Measurements from ENCODE around the gene VARS1.

VARS1 gene

GRCh38 chr6:31771992-31772358 is 23.6 kb downstream of the VARS1 start:
- no peak for DNase-seq (ENCODE audit: low read depth)

DNA sequence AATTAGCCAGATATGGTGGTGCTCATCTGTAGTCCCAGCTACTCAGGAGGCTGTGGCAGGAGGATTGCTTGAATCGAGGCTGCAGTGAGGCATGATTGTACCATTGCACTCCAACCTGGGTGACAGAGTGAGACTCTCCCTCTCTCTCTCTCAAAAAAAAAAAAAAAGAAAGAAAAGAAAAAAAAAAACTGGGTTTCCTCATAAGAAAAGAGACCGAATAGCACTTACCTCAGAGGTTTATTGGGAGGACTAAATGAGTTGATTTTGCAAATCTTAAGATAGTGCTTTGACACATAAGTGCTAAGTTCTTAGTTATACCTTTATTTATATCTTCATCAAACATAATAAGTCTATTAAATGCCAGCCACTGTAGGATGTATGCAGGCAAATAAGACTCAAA is 24.7 kb downstream of the VARS1 start:
- no peak for DNase-seq (ENCODE audit: low read depth)

- DNase-seq (ENCODE audit: low read depth): no peak
Measured at GRCh38 chr6:31769684-31770371, 25.7 kb downstream of the VARS1 start.

DNA sequence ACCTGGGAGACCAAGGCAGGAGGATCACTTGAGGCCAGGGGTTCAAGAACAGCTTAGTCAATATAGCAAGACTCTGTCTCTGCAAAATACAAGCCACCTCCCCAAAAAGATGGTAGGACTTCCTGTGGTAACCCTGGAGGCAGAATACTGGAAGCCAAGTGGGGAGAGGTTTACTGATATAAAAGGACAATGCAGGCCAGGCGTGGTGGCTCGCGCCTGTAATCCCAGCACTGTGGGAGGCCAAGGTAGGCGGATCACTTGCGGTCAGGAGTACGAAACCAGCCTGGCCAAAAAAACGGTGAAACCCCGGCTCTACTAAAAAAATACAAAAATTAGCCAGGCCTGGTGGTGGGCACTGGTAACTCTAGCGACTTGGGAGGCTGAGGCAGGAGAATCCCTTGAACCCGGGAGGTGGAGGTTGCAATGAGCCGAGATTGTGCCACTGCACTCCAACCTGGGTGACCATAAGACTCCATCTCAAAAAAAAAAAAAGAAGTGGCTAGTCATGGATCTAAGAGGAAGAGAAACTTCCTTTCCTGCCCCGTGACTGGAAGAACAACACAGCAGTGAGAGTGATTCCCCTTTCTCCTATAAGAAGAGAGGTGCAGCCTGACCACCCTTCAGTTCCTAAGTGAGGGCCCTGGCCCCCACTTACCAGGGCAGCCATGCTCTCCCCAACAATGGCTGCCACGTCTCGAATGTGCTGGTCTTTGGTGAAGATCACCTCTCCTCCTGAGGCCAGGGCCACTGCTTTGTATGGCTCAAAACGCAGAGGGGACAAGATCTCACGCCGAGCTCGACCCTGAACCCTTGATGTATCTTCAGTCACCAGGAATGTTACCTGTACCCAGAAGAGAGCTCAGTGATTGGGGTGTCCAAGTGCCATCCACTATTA is 26.9 kb downstream of the VARS1 start:
- DNase-seq (ENCODE audit: low read depth): no peak

DNA sequence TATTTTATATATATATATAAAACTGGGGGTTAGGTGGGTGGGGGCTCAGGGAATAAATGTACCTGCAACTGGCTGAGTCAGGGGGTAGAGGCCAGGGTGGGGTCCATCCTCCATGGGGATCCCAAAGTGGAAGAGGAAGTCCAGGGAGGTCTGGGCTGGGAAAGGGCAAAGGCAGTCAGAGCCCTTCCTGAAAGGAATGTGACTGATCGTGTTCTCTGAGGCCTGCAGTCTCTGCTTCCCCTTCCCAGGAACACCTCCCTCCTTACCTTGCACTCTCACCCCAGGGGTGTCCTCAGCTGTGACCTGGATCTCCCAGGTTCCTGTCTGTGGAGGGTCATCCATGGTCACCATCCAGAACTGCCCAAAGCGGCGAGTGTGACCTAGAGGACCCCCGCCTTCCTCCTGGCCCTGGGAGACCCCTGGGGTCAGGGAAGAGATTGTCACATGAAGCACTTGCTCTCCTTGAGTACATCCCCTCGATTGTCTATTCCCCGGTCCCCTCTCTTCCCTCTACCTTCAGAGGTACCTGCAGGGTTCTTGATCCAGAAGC is 28.4 kb downstream of the VARS1 start:
- no peak for DNase-seq (ENCODE audit: low read depth)

GRCh38 chr6:31765910-31766794 is 29.4 kb downstream of the VARS1 start:
- DNase-seq (ENCODE audit: low read depth): no peak

GRCh38 chr6:31765559-31765909 is 30.0 kb downstream of the VARS1 start:
- DNase-seq (ENCODE audit: low read depth): no peak

DNA sequence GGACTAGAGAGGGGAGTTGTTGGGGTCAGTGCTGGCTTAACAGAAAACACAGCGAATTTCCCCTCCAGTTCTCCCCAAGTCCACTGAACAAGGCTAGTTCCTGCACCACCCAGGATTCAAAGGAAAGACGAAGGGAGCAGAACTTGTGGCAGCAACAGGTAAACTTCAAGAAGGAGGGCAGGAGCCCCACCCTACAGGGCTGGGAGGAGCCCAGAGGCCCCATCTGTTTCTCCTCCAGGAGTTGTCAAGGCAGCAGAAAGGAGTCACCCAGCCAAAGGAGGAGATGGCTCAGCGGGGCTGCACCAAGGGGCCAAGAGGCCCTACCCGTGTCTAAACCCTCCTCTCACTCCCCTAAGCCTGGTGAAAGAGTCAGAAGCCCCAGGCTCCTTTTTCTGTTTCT is 31.4 kb downstream of the VARS1 start:
- no peak for DNase-seq (ENCODE audit: low read depth)

DNA sequence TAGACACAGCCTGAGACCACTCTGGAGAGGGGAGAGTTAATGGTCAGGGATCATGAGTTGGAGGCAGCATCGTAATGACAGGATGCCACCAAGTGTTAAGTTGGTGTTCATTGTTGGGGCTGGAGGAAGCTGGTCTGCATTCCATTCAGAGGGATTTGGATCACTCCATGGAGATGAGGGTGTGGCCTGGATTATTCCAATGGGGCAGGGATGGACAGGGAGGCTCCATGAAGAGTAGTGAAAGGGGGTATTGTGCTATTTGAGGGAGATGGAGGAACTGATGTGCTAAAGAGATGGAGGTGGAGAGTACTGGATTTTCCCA is 32.0 kb downstream of the VARS1 start:
- DNase-seq (ENCODE audit: low read depth): peak; percentile 76

GRCh38 chr6:31762878-31763618 is 32.5 kb downstream of the VARS1 start:
- no peak for DNase-seq (ENCODE audit: low read depth)

GRCh38 chr6:31762356-31762755 is 33.2 kb downstream of the VARS1 start, which contains the start of gene SAPCD1:
Gene SAPCD1 (plus strand): TSS chr6:31762656. CDS start chr6:31763055, 399 bp downstream.
- DNase-seq (ENCODE audit: low read depth): no peak

DNA sequence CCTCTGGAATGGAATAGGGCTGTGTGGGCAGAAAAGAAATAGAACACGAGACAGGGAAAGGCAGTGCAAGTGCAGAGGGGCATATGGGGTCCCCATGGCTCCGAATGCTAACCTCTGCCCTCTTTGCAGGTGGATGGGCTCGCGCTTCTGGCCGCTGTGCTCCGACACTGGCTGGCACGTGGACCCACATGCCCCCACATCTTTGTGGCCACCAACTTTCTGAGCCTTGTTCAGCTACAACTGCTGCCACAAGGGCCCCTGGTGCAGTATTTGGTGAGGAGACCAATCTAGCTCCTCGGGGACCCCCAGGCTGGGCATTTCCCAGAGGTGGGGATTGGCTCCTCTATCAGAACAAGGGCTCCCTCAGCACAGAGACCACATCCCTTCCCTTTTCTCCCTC is 34.2 kb downstream of the VARS1 start:
- DNase-seq (ENCODE audit: low read depth): no peak

GRCh38 chr6:31760790-31761189 is 34.8 kb downstream of the VARS1 start:
- no peak for DNase-seq (ENCODE audit: low read depth)

DNA sequence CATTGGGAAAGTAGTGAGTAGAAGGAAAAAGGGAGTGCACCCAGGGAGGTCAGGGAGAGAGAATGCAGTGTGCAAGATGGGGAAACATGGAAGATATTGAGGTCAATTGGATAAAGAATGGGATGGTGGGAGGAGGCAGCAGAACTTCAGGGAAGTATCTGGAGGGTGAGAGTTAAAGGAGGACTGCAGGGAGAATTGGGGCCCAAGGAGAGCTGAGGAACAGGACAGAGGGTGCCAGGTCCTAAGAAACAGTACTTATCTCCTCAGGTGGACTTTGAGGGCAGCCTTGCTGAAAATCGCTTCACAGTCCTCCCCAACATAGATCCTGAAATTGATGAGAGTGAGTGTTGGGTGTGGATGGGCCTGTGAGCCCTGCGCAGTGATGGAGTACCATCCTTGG is 37.3 kb downstream of the VARS1 start:
- no peak for DNase-seq (ENCODE audit: low read depth)

GRCh38 chr6:31752739-31753319 is 42.7 kb downstream of the VARS1 start:
- DNase-seq (ENCODE audit: low read depth): no peak

- no peak for DNase-seq (ENCODE audit: low read depth)
Measured at GRCh38 chr6:31750411-31751022, 45.0 kb downstream of the VARS1 start.

DNA sequence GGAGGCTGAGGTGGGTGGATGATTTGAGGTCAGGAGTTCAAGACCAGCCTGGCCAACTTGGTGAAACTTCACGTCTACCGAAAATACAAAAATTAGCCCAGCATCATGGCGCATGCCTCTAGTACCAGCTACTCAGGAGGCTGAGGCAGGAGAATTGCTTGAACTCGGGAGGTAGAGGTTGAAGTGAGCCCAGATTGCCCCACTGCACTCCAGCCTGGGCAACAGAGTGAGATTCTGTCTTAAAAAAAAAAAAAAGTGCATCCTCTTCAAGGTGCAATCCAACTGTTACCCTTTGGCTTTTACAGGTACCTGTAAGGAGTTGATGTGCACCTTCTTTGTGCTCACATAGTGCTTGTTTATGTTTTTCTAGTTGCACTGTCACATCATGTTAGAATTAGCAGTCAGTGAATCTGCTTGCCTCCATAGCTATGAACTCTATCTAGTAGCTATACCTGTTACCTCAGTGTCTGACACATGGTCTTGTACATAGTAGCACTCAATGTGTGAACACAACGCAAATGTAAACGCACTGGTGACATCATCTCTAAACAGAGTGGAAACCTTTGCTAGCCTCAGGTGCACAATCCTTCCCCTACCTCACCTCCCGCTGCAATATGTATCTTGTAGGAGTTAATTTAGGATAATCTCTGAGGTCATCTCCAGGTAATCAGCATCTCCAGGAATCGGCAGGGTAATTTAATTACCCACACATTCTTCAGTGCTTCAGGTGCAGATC is 46.1 kb downstream of the VARS1 start:
- no peak for DNase-seq (ENCODE audit: low read depth)

Data from GM04503 (cell line).